22Rv1 (cell line): ENCODE results near the gene SLC1A2.

ENCODE experiments used
- H3K27ac ChIP-seq: fragments of 450-650 bp; 2 replicates; pipeline ENCODE4 v1.5.1; 2017
- ZFX ChIP-seq: fragments of 450-650 bp; IDR thresholded peaks from 2 replicates; pipeline ENCODE4 v1.6.1; 2017; ENCODE audit warnings: antibody characterized with exemption, borderline replicate concordance
- TF ChIP-seq, protein P1 (sequence below): fragments of 450-650 bp; IDR thresholded peaks from 2 replicates; pipeline ENCODE4 v1.5.1; 2017; ENCODE audit warnings: mild to moderate bottlenecking

Gene SLC1A2

DNA sequence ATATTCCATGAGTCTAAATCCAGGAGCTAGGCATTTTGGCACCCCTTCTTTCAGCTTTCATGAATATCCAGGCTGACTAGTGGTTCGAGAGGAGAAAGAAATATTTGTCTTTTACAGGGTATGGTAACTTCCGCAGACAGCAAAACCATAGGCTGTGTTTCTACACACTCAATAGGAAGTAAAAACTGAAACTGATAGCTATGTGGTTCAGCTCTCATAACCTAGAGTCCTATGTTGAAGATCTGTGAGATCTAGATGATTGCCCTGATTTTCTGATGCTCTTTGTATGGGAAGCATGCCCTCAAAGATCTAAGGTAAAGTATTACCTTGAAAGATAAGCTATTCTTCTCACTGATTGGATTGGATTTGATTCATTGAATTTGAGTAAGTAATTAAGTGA lies 162.1 kb downstream of the SLC1A2 start:
- no peak overlapping the region for H3K27ac ChIP-seq
- no peak for TF ChIP-seq ZFX
- TF ChIP-seq, protein P1, sequence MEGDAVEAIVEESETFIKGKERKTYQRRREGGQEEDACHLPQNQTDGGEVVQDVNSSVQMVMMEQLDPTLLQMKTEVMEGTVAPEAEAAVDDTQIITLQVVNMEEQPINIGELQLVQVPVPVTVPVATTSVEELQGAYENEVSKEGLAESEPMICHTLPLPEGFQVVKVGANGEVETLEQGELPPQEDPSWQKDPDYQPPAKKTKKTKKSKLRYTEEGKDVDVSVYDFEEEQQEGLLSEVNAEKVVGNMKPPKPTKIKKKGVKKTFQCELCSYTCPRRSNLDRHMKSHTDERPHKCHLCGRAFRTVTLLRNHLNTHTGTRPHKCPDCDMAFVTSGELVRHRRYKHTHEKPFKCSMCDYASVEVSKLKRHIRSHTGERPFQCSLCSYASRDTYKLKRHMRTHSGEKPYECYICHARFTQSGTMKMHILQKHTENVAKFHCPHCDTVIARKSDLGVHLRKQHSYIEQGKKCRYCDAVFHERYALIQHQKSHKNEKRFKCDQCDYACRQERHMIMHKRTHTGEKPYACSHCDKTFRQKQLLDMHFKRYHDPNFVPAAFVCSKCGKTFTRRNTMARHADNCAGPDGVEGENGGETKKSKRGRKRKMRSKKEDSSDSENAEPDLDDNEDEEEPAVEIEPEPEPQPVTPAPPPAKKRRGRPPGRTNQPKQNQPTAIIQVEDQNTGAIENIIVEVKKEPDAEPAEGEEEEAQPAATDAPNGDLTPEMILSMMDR: no peak

GRCh38 chr11:35256296-35256695 lies 163.1 kb downstream of the SLC1A2 start:
- TF ChIP-seq, protein P1: no peak
- no peak for TF ChIP-seq ZFX
- no peak overlapping the region for H3K27ac ChIP-seq

GRCh38 chr11:35255514-35255913 lies 163.8 kb downstream of the SLC1A2 start:
- no peak overlapping the region for H3K27ac ChIP-seq
- TF ChIP-seq, protein P1: no peak
- TF ChIP-seq ZFX: no peak

- TF ChIP-seq ZFX: no peak
- TF ChIP-seq, protein P1: no peak
- H3K27ac ChIP-seq: no peak overlapping the region
These were observed 166.1 kb downstream of the SLC1A2 start for GRCh38 chr11:35253237-35253636.

DNA sequence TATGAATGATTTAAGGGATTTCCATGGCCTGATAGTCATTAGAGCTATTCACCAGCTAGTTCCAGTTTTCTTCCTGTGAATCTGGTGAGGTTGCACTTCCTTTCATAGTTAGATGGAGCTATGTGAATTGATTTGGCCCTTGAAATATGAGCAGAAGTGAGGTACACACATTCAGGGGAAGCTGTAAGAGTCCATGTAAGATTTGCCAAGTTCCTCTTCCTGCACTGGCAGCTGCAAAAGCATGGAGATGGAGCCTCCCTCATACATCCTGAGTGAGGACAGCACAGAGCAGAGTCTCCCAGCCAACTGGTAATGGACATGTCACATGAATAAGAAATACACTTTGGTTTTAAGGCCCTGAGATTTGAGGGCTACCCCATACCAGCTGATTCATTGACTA lies 168.7 kb downstream of the SLC1A2 start:
- TF ChIP-seq ZFX: no peak
- TF ChIP-seq, protein P1: no peak
- H3K27ac ChIP-seq: no peak overlapping the region

- TF ChIP-seq, protein P1: no peak
- TF ChIP-seq ZFX: no peak
- H3K27ac ChIP-seq: no peak overlapping the region
These were observed 169.2 kb downstream of the SLC1A2 start for GRCh38 chr11:35250192-35250591.

- TF ChIP-seq, protein P1: no peak
- no peak for TF ChIP-seq ZFX
- no peak overlapping the region for H3K27ac ChIP-seq
These were observed 170.6 kb downstream of the SLC1A2 start for GRCh38 chr11:35248558-35249323.
